CD14-positive monocyte (primary cell): Measurements from ENCODE around the gene SPI1. TPM values are rescaled to one million over a fixed set of nuclear protein-coding genes. Genes with fewer than 3 reads are reported as not detected.

Experiments
- DNase-seq, 3 donors: peaks; one replicate each; pipeline ENCODE4 v3.0.0-alpha.2; 2011 to 2022
- H2AFZ ChIP-seq: 2 replicates; pipeline ENCODE4 v1.6.0; 2012; ENCODE audit warnings: mild to moderate bottlenecking, low read depth, low read length, inconsistent platforms; ENCODE audit not compliant: insufficient read depth, poor library complexity, severe bottlenecking
- H3K27ac ChIP-seq, 2 donors: 1 replicate in 1 of 2; 2 replicates in 1 of 2; pipeline ENCODE4 v1.5.1; 2012 to 2013; ENCODE audit warnings: low read length in 2 of 2, control low read depth in 1 of 2, inconsistent platforms in 1 of 2, low read depth in 1 of 2, mild to moderate bottlenecking in 1 of 2
- H3K27me3 ChIP-seq, 2 donors: one replicate each; pipeline versions ENCODE4 v1.6.0 to v1.6.1; 2011 to 2013; ENCODE audit warnings: low read length in 2 of 2; ENCODE audit not compliant: control insufficient read depth in 2 of 2, insufficient read depth in 2 of 2
- H3K36me3 ChIP-seq, 2 donors: replicated peaks in 1 of 2; 1 replicate in 1 of 2; 2 replicates in 1 of 2; pipeline versions ENCODE4 v1.5.1 to v1.6.1; 2012 to 2013; ENCODE audit warnings: low read length in 2 of 2, control low read depth in 1 of 2, inconsistent platforms in 1 of 2, mild to moderate bottlenecking in 1 of 2; ENCODE audit not compliant: insufficient read depth in 2 of 2, control insufficient read depth in 1 of 2
- H3K4me1 ChIP-seq, 2 donors: 1 replicate in 1 of 2; 2 replicates in 1 of 2; pipeline versions ENCODE4 v1.5.1 to v1.6.1; 2012 to 2013; ENCODE audit warnings: low read length in 2 of 2, control low read depth in 1 of 2, inconsistent platforms in 1 of 2, mild to moderate bottlenecking in 1 of 2, moderate library complexity in 1 of 2; ENCODE audit not compliant: insufficient read depth in 2 of 2, control insufficient read depth in 1 of 2
- H3K4me2 ChIP-seq: replicated peaks from 2 replicates; pipeline ENCODE3; 2012; ENCODE audit warnings: low read length, moderate library complexity, mild to moderate bottlenecking; ENCODE audit not compliant: poor library complexity, severe bottlenecking; ENCODE audit errors: extremely low read depth
- H3K4me3 ChIP-seq, 3 experiments: fragments of 200-600 bp in 1 of 3; sonication (generic) in 1 of 3; replicated peaks in 1 of 3; 1 replicate in 2 of 3; 2 replicates in 1 of 3; pipeline ENCODE4 v1.5.1; 2011 to 2013; ENCODE audit warnings: low read length in 3 of 3, mild to moderate bottlenecking in 3 of 3, control low read depth in 2 of 3, low read depth in 2 of 3, inconsistent platforms in 1 of 3, moderate library complexity in 1 of 3
- H3K79me2 ChIP-seq: 2 replicates; pipeline ENCODE4 v1.6.0; 2012; ENCODE audit warnings: mild to moderate bottlenecking, control low read depth, inconsistent platforms, low read length, moderate library complexity; ENCODE audit not compliant: insufficient read depth
- H3K9ac ChIP-seq: 2 replicates; pipeline ENCODE4 v1.6.0; 2017; ENCODE audit warnings: low read length, mild to moderate bottlenecking; ENCODE audit not compliant: insufficient read depth, poor library complexity, severe bottlenecking
- H3K9me3 ChIP-seq, 2 donors: replicated peaks in 1 of 2; 1 replicate in 1 of 2; 2 replicates in 1 of 2; pipeline versions ENCODE4 v1.5.1 to v1.6.1; 2012 to 2013; ENCODE audit warnings: low read length in 2 of 2, control low read depth in 1 of 2; ENCODE audit not compliant: control insufficient read depth in 1 of 2, insufficient read depth in 1 of 2
- H4K20me1 ChIP-seq: 2 replicates; pipeline ENCODE4 v1.6.0; 2012; ENCODE audit warnings: mild to moderate bottlenecking, low read length, control low read depth, moderate library complexity; ENCODE audit not compliant: insufficient read depth
- H3K27ac Mint-ChIP-seq, 7 donors: one replicate each; pipeline ENCODE4 v1.8.0; 2020; ENCODE audit warnings: mild to moderate bottlenecking in 7 of 7, mixed read lengths in 7 of 7, moderate library complexity in 6 of 7, inconsistent platforms in 2 of 7
- H3K27me3 Mint-ChIP-seq, 3 donors: one replicate each; pipeline ENCODE4 v1.8.0; 2021 to 2022; ENCODE audit warnings: low read depth in 3 of 3, mild to moderate bottlenecking in 3 of 3, mixed read lengths in 3 of 3, moderate library complexity in 3 of 3, inconsistent platforms in 1 of 3
- H3K36me3 Mint-ChIP-seq, 2 donors: one replicate each; pipeline ENCODE4 v1.8.0; 2020; ENCODE audit warnings: mixed read lengths in 2 of 2, inconsistent platforms in 1 of 2, mild to moderate bottlenecking in 1 of 2
- H3K4me1 Mint-ChIP-seq: one replicate; pipeline ENCODE4 v1.8.0; 2020; ENCODE audit warnings: mild to moderate bottlenecking, mixed read lengths
- H3K4me3 Mint-ChIP-seq, 2 donors: one replicate each; pipeline ENCODE4 v1.8.0; 2020; ENCODE audit warnings: mild to moderate bottlenecking in 2 of 2, mixed read lengths in 2 of 2, moderate library complexity in 1 of 2
- H3K9me3 Mint-ChIP-seq, 7 donors: one replicate each; pipeline ENCODE4 v1.8.0; 2020 to 2022; ENCODE audit warnings: mixed read lengths in 7 of 7, mild to moderate bottlenecking in 6 of 7, moderate library complexity in 6 of 7, inconsistent platforms in 2 of 7
- CTCF ChIP-seq: fragments of 200-600 bp; IDR thresholded peaks from one replicate; pipeline ENCODE4 v1.8.0; 2022; ENCODE audit warnings: antibody characterized with exemption, mild to moderate bottlenecking
- WGBS: methylation state at CpG from one replicate; pipeline ENCODE4 v1.1.5; 2013; ENCODE audit warnings: missing lambda C conversion rate; ENCODE audit not compliant: insufficient coverage; 5-methylcytosine and 5-hydroxymethylcytosine counted together
- intact Hi-C, 2 donors: fragments of 100-400 bp; cut with micrococcal nuclease; formaldehyde crosslinking; loops; one replicate each; pipeline versions ENCODE4 v1.15.0 to v1.15.1; 2023
- polyA plus RNA-seq, 3 donors: library from polyadenylated mRNA; depleted of rRNA in 1 of 3; unstranded in 2 of 3; stranded (reverse) in 1 of 3; fragments of 300-500 nt in 2 of 3; fragments of >200 nt in 1 of 3; fragmentation: Illumina TruSeq in 2 of 3; gene quantifications; 1 replicate in 2 of 3; 2 replicates in 1 of 3; pipeline ENCODE4 v1.2.3, GENCODE V29; 2012 to 2021

Gene SPI1
- polyA plus RNA-seq, 3 donors, result 156 to 914 (median 223) TPM

GRCh38 chr11:47333886-47334443 lies 44.4 kb downstream of the SPI1 start:
- Mint-ChIP-seq H3K27me3 (peaks cover 0 to 2% (median 0%) of the 10 kb centered on the region in 3 donors), H3K4me3 (no peak overlapping the region), H3K36me3 (peaks cover 38 to 63% of the 10 kb centered on the region in 2 donors), H3K27ac (no peak overlapping the region), H3K4me1 (no peaks in the 10 kb centered on the region), H3K9me3 (peaks cover 0 to 3% (median 0%) of the 10 kb centered on the region in 7 donors)
- Histone ChIP-seq H3K9me3 (no peaks in the 10 kb centered on the region), H3K4me3 (no peak overlapping the region), H3K36me3 (peaks cover 10 to 43% of the 10 kb centered on the region in 2 donors), H3K27ac (no peak overlapping the region), H4K20me1 (peaks cover 15% of the 10 kb centered on the region), H2AFZ (no peak overlapping the region), H3K9ac (no peak overlapping the region), H3K27me3 (no peaks in the 10 kb centered on the region), H3K79me2 (no peaks in the 10 kb centered on the region), H3K4me2 (no peak overlapping the region), H3K4me1 (no peaks in the 10 kb centered on the region)
- DNase-seq, result no peak
- 100% methylated on average over 3 of the region's 8 CpGs for WGBS
- intact Hi-C loops, result loop anchor here in 1 of 2 donors (5.0 kb wide), 1 partner anchor 78 kb away; no protein-coding TSS in a partner anchor
- no peak for TF ChIP-seq CTCF

- peaks cover 8 to 38% of the 10 kb centered on the region in 2 donors for H3K36me3 ChIP-seq
- no peaks in the 10 kb centered on the region for H3K27me3 ChIP-seq
- no peaks in the 10 kb centered on the region for H3K79me2 ChIP-seq
- H3K27ac ChIP-seq, result no peak overlapping the region
- H2AFZ ChIP-seq, result no peak overlapping the region
- no peak overlapping the region for H3K27ac Mint-ChIP-seq
- peaks cover 39 to 63% of the 10 kb centered on the region in 2 donors for H3K36me3 Mint-ChIP-seq
- H3K9me3 Mint-ChIP-seq, result peaks cover 0 to 3% (median 0%) of the 10 kb centered on the region in 7 donors
- H3K9me3 ChIP-seq, result no peaks in the 10 kb centered on the region
- WGBS, result 92% methylated on average over 10 of the region's 14 CpGs
- peaks cover 0 to 2% (median 0%) of the 10 kb centered on the region in 3 donors for H3K27me3 Mint-ChIP-seq
- intact Hi-C loops, result loop anchor here in 1 of 2 donors (5.0 kb wide), 1 partner anchor 79 kb away; no protein-coding TSS in a partner anchor
- no peak overlapping the region for H3K4me3 ChIP-seq
- H3K9ac ChIP-seq, result no peak overlapping the region
- peaks cover 1% of the 10 kb centered on the region for H3K4me1 Mint-ChIP-seq
- no peak for TF ChIP-seq CTCF
- H4K20me1 ChIP-seq, result peaks cover 20% of the 10 kb centered on the region
- no peak overlapping the region for H3K4me3 Mint-ChIP-seq
- peaks cover 0 to 1% of the 10 kb centered on the region in 2 donors for H3K4me1 ChIP-seq
- no peak overlapping the region for H3K4me2 ChIP-seq
- no peak for DNase-seq
These were observed 44.9 kb downstream of the SPI1 start for GRCh38 chr11:47333526-47333845.
